K562 (cell line): ENCODE measurements around the gene HBEGF. TPM values are rescaled to one million over a fixed set of nuclear protein-coding genes. Genes with fewer than 3 reads are reported as not detected.

Source experiments
- AFF1 ChIP-seq, 2 experiments: fragments of 450-650 bp; IDR thresholded peaks; 2 replicates each; pipeline ENCODE4 v1.6.1; 2018; ENCODE audit warnings: mild to moderate bottlenecking in 2 of 2, low read depth in 1 of 2; ENCODE audit not compliant: partially characterized antibody in 2 of 2
- CBFA2T3 ChIP-seq: fragments of 450-650 bp; IDR thresholded peaks from 2 replicates; pipeline ENCODE4 v1.6.1; 2017
- CSDE1 ChIP-seq, 2 experiments: fragments of 450-650 bp; IDR thresholded peaks; 2 replicates each; pipeline ENCODE4 v1.6.1; 2016; ENCODE audit warnings: mild to moderate bottlenecking in 1 of 2
- E2F1 ChIP-seq: sonication (generic); formaldehyde crosslinking; IDR thresholded peaks from 2 replicates; pipeline ENCODE4 v1.8.1; 2023; ENCODE audit warnings: mild to moderate bottlenecking, missing genetic modification reagents, moderate library complexity
- ESRRB ChIP-seq: fragments of 250-450 bp; sonication (Bioruptor Pico); IDR thresholded peaks from 2 replicates; pipeline ENCODE4 v1.5.0; 2020; ENCODE audit warnings: mild to moderate bottlenecking, moderate library complexity, borderline replicate concordance
- FOS ChIP-seq: IDR thresholded peaks from 3 replicates; pipeline ENCODE4 v1.6.1; 2011; ENCODE audit not compliant: insufficient read length; ENCODE audit errors: extremely low read depth
- FOXK2 ChIP-seq, 2 experiments: fragments of 450-650 bp; IDR thresholded peaks in 1 of 2; conservative IDR thresholded peaks in 1 of 2; 2 replicates each; pipeline ENCODE4 v1.6.1; 2016; ENCODE audit warnings: low read depth in 2 of 2, mild to moderate bottlenecking in 1 of 2
- HNRNPLL ChIP-seq: fragments of 200-400 bp; formaldehyde crosslinking; IDR thresholded peaks from 2 replicates; pipeline ENCODE4 v1.6.1; 2017; ENCODE audit warnings: low read length, low read depth, mild to moderate bottlenecking; ENCODE audit not compliant: poor library complexity, severe bottlenecking
- MAFK ChIP-seq: IDR thresholded peaks from 2 replicates; pipeline ENCODE4 v1.6.1; 2011; ENCODE audit warnings: low read length, improper control_type of control experiment
- NFATC3 ChIP-seq: fragments of 450-650 bp; IDR thresholded peaks from 2 replicates; pipeline ENCODE4 v1.6.1; 2017; ENCODE audit warnings: mild to moderate bottlenecking
- POLR2AphosphoS2 ChIP-seq: IDR thresholded peaks from 2 replicates; pipeline ENCODE4 v1.6.1; 2012; ENCODE audit warnings: low read length, improper control_type of control experiment
- SIN3B ChIP-seq: fragments of 450-650 bp; IDR thresholded peaks from 2 replicates; pipeline ENCODE4 v1.6.1; 2017; ENCODE audit warnings: low read depth, mild to moderate bottlenecking, moderate library complexity
- STAT5A ChIP-seq: IDR thresholded peaks from 2 replicates; pipeline ENCODE4 v1.6.1; 2012; ENCODE audit warnings: low read length, inconsistent platforms, borderline replicate concordance
- ZKSCAN8 ChIP-seq: fragments of 200-800 bp; sonication (Bioruptor generic); IDR thresholded peaks from 2 replicates; pipeline ENCODE4 v1.6.1; 2016; ENCODE audit warnings: missing genetic modification characterization, missing compliant biosample characterization
- ZNF717 ChIP-seq: fragments of 250-450 bp; sonication (Bioruptor Pico); IDR thresholded peaks from 2 replicates; pipeline ENCODE4 v1.5.0; 2021
- polyA plus RNA-seq, 8 experiments: library from polyadenylated mRNA; depleted of rRNA in 4 of 8; stranded (reverse) in 5 of 8; unstranded in 3 of 8; fragments of >200 nt; fragmentation: Nextera tagmentation in 2 of 8; fragmentation: Illumina TruSeq in 1 of 8; extraction: Ambion mirVana in 2 of 8; extraction: Trizol in 1 of 8; gene quantifications; 2 replicates each; pipeline versions ENCODE4 v1.2.1 to v1.2.3, GENCODE V29; 2011 to 2014; ENCODE audit warnings: inconsistent platforms in 1 of 8, missing spikeins in 1 of 8
- total RNA-seq, 7 experiments: library from RNA; depleted of rRNA in 6 of 7; stranded (reverse); fragments of >200 nt in 6 of 7; fragmentation: Illumina TruSeq in 2 of 7; extraction: Trizol in 2 of 7; gene quantifications; 2 replicates each; pipeline versions ENCODE4 v1.2.1 to v1.2.3, GENCODE V29; 2011 to 2021; ENCODE audit warnings: low replicate concordance in 1 of 7
- TF ChIP-seq, protein P1 (sequence below): fragments of 450-650 bp; IDR thresholded peaks from 2 replicates; pipeline ENCODE4 v1.6.1; 2016; ENCODE audit warnings: missing biosample characterization, missing genetic modification characterization
- TF ChIP-seq, protein P2 (sequence below): IDR thresholded peaks from 2 replicates; pipeline ENCODE4 v1.6.1; 2012; ENCODE audit warnings: low read depth, low read length, improper control_type of control experiment, borderline replicate concordance
- TF ChIP-seq, protein P3 (sequence below): fragments of 250-450 bp; sonication (Bioruptor Pico); IDR thresholded peaks from 2 replicates; pipeline ENCODE4 v1.5.0; 2020; ENCODE audit warnings: mild to moderate bottlenecking, borderline replicate concordance

HBEGF gene
- total and polyA plus RNA-seq, 9 of the 15 experiments (the other 6 are each of a cell fraction or from before 2014, with no cell fraction given): 0.11 to 1.1 (median 0.60) TPM

GRCh38 chr5:140311011-140311467, 35.4 kb downstream of the HBEGF start (continued):
- TF ChIP-seq CBFA2T3 (no peak), POLR2AphosphoS2 (no peak), SIN3B (no peak), ZKSCAN8 (CRISPR knock-in tag) (no peak), NFATC3 (no peak), HNRNPLL (no peak), STAT5A (no peak), E2F1 (CRISPR knock-in tag) (no peak), MAFK (peak; percentile 62; the same call in 1 of the 2 replicates), FOS (peak; percentile 72), ESRRB (no peak), AFF1 (IDR thresholded peaks at IDR 0.05; ENCODE audit: low read depth in 1 of 2, partially characterized antibody in 2 of 2) (no peak), CSDE1 (IDR thresholded peaks at IDR 0.05) (no peak), FOXK2 (conservative IDR thresholded peaks at IDR 0.05 in 1 of 2, IDR thresholded peaks at IDR 0.05 in 1 of 2; ENCODE audit: low read depth in 2 of 2) (no peak), ZNF717 (no peak)
- TF ChIP-seq, protein P1, sequence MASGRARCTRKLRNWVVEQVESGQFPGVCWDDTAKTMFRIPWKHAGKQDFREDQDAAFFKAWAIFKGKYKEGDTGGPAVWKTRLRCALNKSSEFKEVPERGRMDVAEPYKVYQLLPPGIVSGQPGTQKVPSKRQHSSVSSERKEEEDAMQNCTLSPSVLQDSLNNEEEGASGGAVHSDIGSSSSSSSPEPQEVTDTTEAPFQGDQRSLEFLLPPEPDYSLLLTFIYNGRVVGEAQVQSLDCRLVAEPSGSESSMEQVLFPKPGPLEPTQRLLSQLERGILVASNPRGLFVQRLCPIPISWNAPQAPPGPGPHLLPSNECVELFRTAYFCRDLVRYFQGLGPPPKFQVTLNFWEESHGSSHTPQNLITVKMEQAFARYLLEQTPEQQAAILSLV (tag): no peak
- TF ChIP-seq, protein P2, sequence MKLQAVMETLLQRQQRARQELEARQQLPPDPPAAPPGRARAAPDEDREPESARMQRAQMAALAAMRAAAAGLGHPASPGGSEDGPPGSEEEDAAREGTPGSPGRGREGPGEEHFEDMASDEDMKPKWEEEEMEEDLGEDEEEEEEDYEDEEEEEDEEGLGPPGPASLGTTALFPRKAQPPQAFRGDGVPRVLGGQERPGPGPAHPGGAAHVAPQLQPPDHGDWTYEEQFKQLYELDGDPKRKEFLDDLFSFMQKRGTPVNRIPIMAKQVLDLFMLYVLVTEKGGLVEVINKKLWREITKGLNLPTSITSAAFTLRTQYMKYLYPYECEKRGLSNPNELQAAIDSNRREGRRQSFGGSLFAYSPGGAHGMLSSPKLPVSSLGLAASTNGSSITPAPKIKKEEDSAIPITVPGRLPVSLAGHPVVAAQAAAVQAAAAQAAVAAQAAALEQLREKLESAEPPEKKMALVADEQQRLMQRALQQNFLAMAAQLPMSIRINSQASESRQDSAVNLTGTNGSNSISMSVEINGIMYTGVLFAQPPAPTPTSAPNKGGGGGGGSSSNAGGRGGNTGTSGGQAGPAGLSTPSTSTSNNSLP: no peak
- TF ChIP-seq, protein P3, sequence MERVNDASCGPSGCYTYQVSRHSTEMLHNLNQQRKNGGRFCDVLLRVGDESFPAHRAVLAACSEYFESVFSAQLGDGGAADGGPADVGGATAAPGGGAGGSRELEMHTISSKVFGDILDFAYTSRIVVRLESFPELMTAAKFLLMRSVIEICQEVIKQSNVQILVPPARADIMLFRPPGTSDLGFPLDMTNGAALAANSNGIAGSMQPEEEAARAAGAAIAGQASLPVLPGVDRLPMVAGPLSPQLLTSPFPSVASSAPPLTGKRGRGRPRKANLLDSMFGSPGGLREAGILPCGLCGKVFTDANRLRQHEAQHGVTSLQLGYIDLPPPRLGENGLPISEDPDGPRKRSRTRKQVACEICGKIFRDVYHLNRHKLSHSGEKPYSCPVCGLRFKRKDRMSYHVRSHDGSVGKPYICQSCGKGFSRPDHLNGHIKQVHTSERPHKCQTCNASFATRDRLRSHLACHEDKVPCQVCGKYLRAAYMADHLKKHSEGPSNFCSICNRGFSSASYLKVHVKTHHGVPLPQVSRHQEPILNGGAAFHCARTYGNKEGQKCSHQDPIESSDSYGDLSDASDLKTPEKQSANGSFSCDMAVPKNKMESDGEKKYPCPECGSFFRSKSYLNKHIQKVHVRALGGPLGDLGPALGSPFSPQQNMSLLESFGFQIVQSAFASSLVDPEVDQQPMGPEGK (CRISPR knock-in tag): no peak
